Measurements from ENCODE around the gene PLS3.

Gene PLS3

GRCh38 chrX:115582616-115583495 is 21.9 kb downstream of the PLS3 start:
- H3K27me3 ChIP-seq (ENCODE audit: insufficient read depth, poor library complexity, severe bottlenecking), result no peaks in the 10 kb centered on the region
- H3K9me3 ChIP-seq (ENCODE audit: severe bottlenecking), result no peaks in the 10 kb centered on the region
- no peak for TF ChIP-seq CTCF (IDR thresholded peaks at IDR 0.05; ENCODE audit: poor library complexity, severe bottlenecking)
- H3K4me1 ChIP-seq (ENCODE audit: insufficient read depth, poor library complexity, severe bottlenecking), result peaks cover 37% of the 10 kb centered on the region
- peak overlapping the region; percentile 63 for H3K27ac ChIP-seq (ENCODE audit: poor library complexity, severe bottlenecking)
- no peak overlapping the region for H3K4me3 ChIP-seq (ENCODE audit: severe bottlenecking)
- DNase-seq (ENCODE audit: low spot score), result no peak
- ATAC-seq (ENCODE audit: low read depth), result peak; percentile 63
- H3K36me3 ChIP-seq (ENCODE audit: low read depth), result no peaks in the 10 kb centered on the region; the same call in 1 of the 2 replicates

- no peak for TF ChIP-seq CTCF (IDR thresholded peaks at IDR 0.05; ENCODE audit: poor library complexity, severe bottlenecking)
- peak overlapping the region; percentile 63 for H3K27ac ChIP-seq (ENCODE audit: poor library complexity, severe bottlenecking)
- peaks cover 37% of the 10 kb centered on the region for H3K4me1 ChIP-seq (ENCODE audit: insufficient read depth, poor library complexity, severe bottlenecking)
- peak; percentile 56 for ATAC-seq (ENCODE audit: low read depth)
- H3K27me3 ChIP-seq (ENCODE audit: insufficient read depth, poor library complexity, severe bottlenecking), result no peaks in the 10 kb centered on the region
- H3K36me3 ChIP-seq (ENCODE audit: low read depth), result no peaks in the 10 kb centered on the region; the same call in 1 of the 2 replicates
- H3K4me3 ChIP-seq (ENCODE audit: severe bottlenecking), result no peak overlapping the region
- no peak for DNase-seq (ENCODE audit: low spot score)
- no peaks in the 10 kb centered on the region for H3K9me3 ChIP-seq (ENCODE audit: severe bottlenecking)
These were observed 22.6 kb downstream of the PLS3 start for GRCh38 chrX:115583496-115584004.

GRCh38 chrX:115584696-115585095 is 23.7 kb downstream of the PLS3 start:
- TF ChIP-seq CTCF (IDR thresholded peaks at IDR 0.05; ENCODE audit: poor library complexity, severe bottlenecking), result no peak
- Histone ChIP-seq H3K36me3 (ENCODE audit: low read depth) (no peaks in the 10 kb centered on the region; the same call in 1 of the 2 replicates), H3K27me3 (ENCODE audit: insufficient read depth, poor library complexity, severe bottlenecking) (no peaks in the 10 kb centered on the region), H3K27ac (ENCODE audit: poor library complexity, severe bottlenecking) (peak overlapping the region; percentile 63), H3K4me1 (ENCODE audit: insufficient read depth, poor library complexity, severe bottlenecking) (peaks cover 43% of the 10 kb centered on the region), H3K9me3 (ENCODE audit: severe bottlenecking) (no peaks in the 10 kb centered on the region), H3K4me3 (ENCODE audit: severe bottlenecking) (no peak overlapping the region)
- peak; percentile 69 for ATAC-seq (ENCODE audit: low read depth)
- no peak for DNase-seq (ENCODE audit: low spot score)

- no peak for ATAC-seq (ENCODE audit: low read depth)
- no peaks in the 10 kb centered on the region for H3K9me3 ChIP-seq (ENCODE audit: severe bottlenecking)
- H3K27me3 ChIP-seq (ENCODE audit: insufficient read depth, poor library complexity, severe bottlenecking), result no peaks in the 10 kb centered on the region
- no peaks in the 10 kb centered on the region for H3K36me3 ChIP-seq (ENCODE audit: low read depth)
- no peak overlapping the region for H3K4me3 ChIP-seq (ENCODE audit: severe bottlenecking)
- no peak overlapping the region for H3K27ac ChIP-seq (ENCODE audit: poor library complexity, severe bottlenecking)
- no peak for DNase-seq (ENCODE audit: low spot score)
- no peak for TF ChIP-seq CTCF (IDR thresholded peaks at IDR 0.05; ENCODE audit: poor library complexity, severe bottlenecking)
- H3K4me1 ChIP-seq (ENCODE audit: insufficient read depth, poor library complexity, severe bottlenecking), result peaks cover 59% of the 10 kb centered on the region
These were observed 27.2 kb downstream of the PLS3 start for GRCh38 chrX:115588179-115588578.

- Histone ChIP-seq H3K4me1 (ENCODE audit: insufficient read depth, poor library complexity, severe bottlenecking) (peaks cover 48% of the 10 kb centered on the region), H3K27ac (ENCODE audit: poor library complexity, severe bottlenecking) (peak overlapping the region; percentile 88), H3K4me3 (ENCODE audit: severe bottlenecking) (no peak overlapping the region), H3K36me3 (ENCODE audit: low read depth) (no peaks in the 10 kb centered on the region), H3K9me3 (ENCODE audit: severe bottlenecking) (no peaks in the 10 kb centered on the region), H3K27me3 (ENCODE audit: insufficient read depth, poor library complexity, severe bottlenecking) (no peaks in the 10 kb centered on the region)
- DNase-seq (ENCODE audit: low spot score), result no peak
- ATAC-seq (ENCODE audit: low read depth), result peak; percentile 45; the same call in 2 of the 3 replicates
- TF ChIP-seq CTCF (IDR thresholded peaks at IDR 0.05; ENCODE audit: poor library complexity, severe bottlenecking), result no peak
These were observed 28.4 kb downstream of the PLS3 start for GRCh38 chrX:115589419-115589818.
